Measurements from ENCODE around the gene STPG3.

The STPG3 gene

GRCh38 chr9:137251194-137251461 lies at the start of gene STPG3:
Gene STPG3 (plus strand): TSS chr9:137251286. CDS start chr9:137251287, 1 bp downstream.
- TF ChIP-seq GATA2 (IDR thresholded peaks at IDR 0.05; ENCODE audit: low read depth, low read length) (no peak), GATA3 (IDR thresholded peaks at IDR 0.05; ENCODE audit: low read depth, low read length) (no peak)

- TF ChIP-seq GATA3 (IDR thresholded peaks at IDR 0.05; ENCODE audit: low read depth, low read length) (no peak), GATA2 (IDR thresholded peaks at IDR 0.05; ENCODE audit: low read depth, low read length) (no peak)
Observed at GRCh38 chr9:137202966-137203365, 48.1 kb upstream of the STPG3 start.

DNA sequence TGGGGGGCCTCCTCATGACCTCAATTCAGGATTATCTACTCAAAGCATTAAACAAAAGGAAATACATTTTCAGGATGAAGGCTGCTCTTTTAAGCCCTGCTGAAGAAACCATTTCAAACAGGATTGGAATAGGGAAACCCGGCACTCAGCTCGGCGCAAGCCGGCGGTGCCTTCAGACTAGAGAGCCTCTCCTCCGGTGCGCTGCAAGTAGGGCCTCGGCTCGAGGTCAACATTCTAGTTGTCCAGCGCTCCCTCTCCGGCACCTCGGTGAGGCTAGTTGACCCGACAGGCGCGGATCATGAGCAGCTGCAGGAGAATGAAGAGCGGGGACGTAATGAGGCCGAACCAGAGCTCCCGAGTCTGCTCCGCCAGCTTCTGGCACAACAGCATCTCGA lies 46.4 kb upstream of the STPG3 start:
- TF ChIP-seq GATA2 (IDR thresholded peaks at IDR 0.05; ENCODE audit: low read depth, low read length) (no peak), GATA3 (IDR thresholded peaks at IDR 0.05; ENCODE audit: low read depth, low read length) (no peak)

DNA sequence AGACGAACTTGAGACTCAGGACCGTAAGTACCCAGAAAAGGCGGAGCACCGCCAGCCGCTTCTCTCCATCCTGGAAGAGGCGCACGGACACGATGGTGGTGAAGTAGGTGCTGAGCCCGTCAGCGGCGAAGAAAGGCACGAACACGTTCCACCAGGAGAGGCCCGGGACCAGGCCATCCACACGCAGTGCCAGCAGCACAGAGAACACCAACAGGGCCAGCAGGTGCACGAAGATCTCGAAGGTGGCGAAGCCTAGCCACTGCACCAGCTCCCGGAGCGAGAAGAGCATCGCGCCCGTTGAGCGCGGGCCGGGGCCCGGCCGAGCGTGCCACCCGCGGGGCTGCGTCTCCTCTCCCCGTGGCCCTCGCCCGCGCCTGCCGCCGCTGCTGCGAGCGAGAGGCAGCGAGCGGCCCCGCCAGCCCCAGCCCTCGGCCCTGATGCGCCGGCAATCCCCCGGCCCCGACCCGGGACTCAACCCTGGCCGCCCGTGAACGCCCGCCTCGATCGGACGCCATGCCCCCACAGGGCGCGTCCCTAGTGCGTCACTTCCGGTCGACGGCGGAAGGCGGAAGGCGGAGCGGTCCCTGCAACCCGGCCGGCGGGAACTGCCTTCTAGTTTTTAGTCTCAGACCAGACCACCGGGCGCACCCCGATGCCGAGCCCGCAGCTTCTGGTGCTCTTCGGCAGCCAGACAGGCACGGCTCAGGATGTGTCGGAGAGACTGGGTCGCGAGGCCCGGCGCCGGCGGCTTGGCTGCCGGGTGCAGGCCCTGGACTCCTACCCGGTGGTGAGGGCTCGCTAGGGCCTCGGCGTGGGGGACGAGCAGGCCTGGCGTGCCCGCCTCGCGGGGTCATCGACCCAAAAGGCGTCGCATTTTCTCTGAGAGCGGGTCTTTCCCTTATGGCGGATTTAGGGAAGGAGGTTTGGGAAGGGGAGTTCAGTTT lies 45.7 kb upstream of the STPG3 start, which contains the start of the genes NDOR1 and TMEM203:
TSS of gene NDOR1 (plus strand) at position 575 of the 944 bp plus-strand sequence. CDS start at position 653, 78 bp downstream.
TSS of gene TMEM203 (minus strand) at position 523 of the 944 bp plus-strand sequence. CDS start at position 289, 234 bp downstream.
- TF ChIP-seq GATA3 (IDR thresholded peaks at IDR 0.05; ENCODE audit: low read depth, low read length), result no peak

- TF ChIP-seq GATA2 (IDR thresholded peaks at IDR 0.05; ENCODE audit: low read depth, low read length), result no peak
- no peak for TF ChIP-seq GATA3 (IDR thresholded peaks at IDR 0.05; ENCODE audit: low read depth, low read length)
Observed at GRCh38 chr9:137206602-137207001, 44.5 kb upstream of the STPG3 start.

- no peak for TF ChIP-seq GATA2 (IDR thresholded peaks at IDR 0.05; ENCODE audit: low read depth, low read length)
- TF ChIP-seq GATA3 (IDR thresholded peaks at IDR 0.05; ENCODE audit: low read depth, low read length), result no peak
Observed at GRCh38 chr9:137211532-137211931, 39.6 kb upstream of the STPG3 start.

DNA sequence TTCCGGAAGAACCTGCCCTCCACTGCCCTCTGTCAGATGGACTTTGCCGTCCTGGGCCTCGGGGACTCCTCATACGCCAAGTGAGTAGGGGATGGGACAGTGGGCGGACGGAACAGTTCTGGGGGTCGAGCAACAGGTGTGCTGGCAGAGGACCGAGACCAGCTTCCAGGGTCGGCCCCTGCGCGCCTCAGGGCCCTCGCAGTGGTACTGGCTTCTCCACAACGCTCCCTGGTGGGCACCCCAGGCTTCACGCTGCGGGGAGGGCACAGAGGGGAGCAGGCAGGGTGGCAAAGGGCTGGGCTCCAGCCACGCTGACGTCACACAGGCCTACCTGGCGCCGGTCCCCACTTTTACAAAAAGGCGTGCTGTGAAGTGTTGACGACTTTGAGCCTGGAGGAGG lies 38.6 kb upstream of the STPG3 start:
- no peak for TF ChIP-seq GATA3 (IDR thresholded peaks at IDR 0.05; ENCODE audit: low read depth, low read length)
- TF ChIP-seq GATA2 (IDR thresholded peaks at IDR 0.05; ENCODE audit: low read depth, low read length), result no peak

- TF ChIP-seq GATA2 (IDR thresholded peaks at IDR 0.05; ENCODE audit: low read depth, low read length) (no peak), GATA3 (IDR thresholded peaks at IDR 0.05; ENCODE audit: low read depth, low read length) (no peak)
Observed at GRCh38 chr9:137213160-137214060, 37.7 kb upstream of the STPG3 start.

DNA sequence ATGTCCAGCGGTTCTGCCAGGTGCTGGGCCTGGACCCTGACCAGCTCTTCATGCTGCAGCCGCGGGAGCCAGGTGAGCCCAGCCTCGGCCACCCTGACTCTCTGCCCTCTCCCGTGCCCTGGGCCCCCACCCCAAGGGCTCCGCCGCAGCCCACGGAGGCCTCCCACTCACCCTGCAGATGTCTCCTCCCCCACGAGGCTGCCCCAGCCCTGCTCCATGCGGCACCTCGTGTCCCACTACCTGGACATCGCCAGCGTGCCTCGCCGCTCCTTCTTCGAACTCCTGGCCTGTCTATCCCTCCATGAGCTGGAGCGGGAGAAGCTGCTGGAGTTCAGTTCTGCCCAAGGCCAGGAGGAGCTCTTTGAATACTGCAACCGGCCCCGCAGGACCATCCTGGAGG lies 36.5 kb upstream of the STPG3 start:
- TF ChIP-seq GATA3 (IDR thresholded peaks at IDR 0.05; ENCODE audit: low read depth, low read length), result no peak
- TF ChIP-seq GATA2 (IDR thresholded peaks at IDR 0.05; ENCODE audit: low read depth, low read length), result no peak

- TF ChIP-seq GATA3 (IDR thresholded peaks at IDR 0.05; ENCODE audit: low read depth, low read length), result no peak
- no peak for TF ChIP-seq GATA2 (IDR thresholded peaks at IDR 0.05; ENCODE audit: low read depth, low read length)
Observed at GRCh38 chr9:137215196-137215986, 35.7 kb upstream of the STPG3 start.

DNA sequence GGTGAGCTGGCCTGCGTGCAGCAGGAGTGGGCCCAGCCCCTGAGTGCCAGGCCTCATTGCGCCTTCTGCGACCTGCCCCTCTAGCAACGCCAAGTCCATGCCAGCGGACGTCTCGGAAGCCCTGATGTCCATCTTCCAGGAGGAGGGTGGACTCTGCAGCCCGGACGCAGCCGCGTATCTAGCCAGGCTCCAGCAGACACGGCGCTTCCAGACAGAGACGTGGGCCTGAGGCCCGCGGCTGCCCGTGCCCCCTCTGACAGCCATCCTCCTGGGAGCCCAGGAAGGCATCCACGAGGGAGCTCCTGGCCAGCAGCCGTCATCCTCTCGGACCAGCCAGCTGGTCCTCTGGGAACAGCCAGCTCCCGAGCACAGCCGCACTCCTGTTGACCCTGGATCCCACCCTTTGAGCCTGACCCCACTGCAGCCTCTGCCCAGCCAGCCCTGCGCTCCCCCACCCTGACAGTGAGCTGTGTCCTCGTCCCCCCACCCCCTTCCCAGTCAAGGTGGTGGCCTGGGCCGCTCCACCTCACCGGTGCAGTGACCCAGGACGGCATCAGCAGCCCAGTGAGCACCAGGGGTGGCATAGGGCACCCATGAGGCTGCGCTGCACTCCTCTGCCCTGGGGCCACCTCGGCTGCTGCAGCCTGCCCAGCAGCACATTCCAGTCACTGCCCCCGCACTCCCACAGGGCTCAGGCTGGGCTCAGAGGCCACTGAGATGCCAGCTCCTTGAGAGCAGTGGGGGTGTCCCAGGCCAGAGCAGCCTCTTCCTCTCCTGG lies 34.7 kb upstream of the STPG3 start:
- no peak for TF ChIP-seq GATA2 (IDR thresholded peaks at IDR 0.05; ENCODE audit: low read depth, low read length)
- no peak for TF ChIP-seq GATA3 (IDR thresholded peaks at IDR 0.05; ENCODE audit: low read depth, low read length)

DNA sequence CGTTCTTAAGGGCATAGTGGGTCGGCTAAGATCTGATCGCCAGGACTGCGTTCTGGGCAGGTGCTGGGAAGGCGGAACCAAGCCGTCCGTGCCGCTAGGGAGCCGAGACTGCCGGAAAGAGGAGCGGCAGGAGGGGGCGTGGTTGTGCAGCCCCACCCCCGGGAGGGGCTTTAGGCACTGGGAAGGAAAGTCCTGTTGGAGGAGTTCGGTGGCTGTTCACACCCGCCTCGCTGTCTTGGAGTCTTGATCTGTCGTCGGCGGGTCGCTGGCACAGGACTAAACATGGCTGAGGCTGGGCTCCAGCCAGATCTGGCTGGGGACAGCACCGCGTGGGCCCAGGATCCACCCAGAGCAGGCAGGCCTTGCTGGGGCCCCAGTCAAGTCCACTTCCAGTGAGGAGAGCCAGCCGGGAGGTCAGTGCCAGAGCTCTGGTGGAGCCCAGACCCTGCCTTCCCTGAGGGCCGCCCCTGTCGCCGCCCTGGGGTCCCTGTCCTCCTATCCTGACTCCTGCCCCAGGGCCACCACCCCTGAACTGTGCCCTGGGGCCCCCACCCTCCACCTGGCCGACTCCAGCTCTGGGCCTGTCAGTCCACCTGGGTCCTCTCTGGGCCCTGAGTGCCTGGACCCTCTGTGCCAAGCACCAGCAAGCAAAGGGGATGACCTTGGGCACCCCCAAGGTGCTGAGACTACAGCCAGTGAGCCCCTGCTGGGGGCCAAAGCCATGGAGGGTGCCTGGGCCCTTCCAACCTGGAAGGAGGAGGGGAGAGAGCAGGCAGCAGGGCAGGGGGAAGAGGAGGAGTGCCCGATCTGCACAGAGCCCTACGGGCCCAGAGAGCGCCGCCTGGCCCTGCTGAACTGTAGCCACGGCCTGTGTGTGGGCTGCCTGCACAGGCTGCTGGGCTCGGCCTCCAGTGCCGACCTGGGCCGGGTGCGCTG lies 33.5 kb upstream of the STPG3 start:
- TF ChIP-seq GATA2 (IDR thresholded peaks at IDR 0.05; ENCODE audit: low read depth, low read length) (no peak), GATA3 (IDR thresholded peaks at IDR 0.05; ENCODE audit: low read depth, low read length) (no peak)
